Smooth muscle cell (in vitro differentiated cells): Measurements from ENCODE around the gene SMC3. TPM values are rescaled to one million over a fixed set of nuclear protein-coding genes. Genes with fewer than 3 reads are reported as not detected.

Experiments
- DNase-seq: peaks from one replicate; lab custom pipeline; 2025; ENCODE audit not compliant: unreplicated experiment; lab: John Stamatoyannopoulos, UW
- H2AFZ ChIP-seq: fragments of 200-600 bp; sonication (generic); 2 replicates; pipeline ENCODE4 v1.6.0; 2016; ENCODE audit warnings: antibody characterized with exemption, low read depth, mild to moderate bottlenecking
- H3F3A ChIP-seq: fragments of 200-600 bp; sonication (generic); 2 replicates; pipeline ENCODE4 v1.6.0; 2017; ENCODE audit warnings: antibody characterized with exemption, low read depth
- H3K27ac ChIP-seq: fragments of 200-600 bp; sonication (generic); 2 replicates; pipeline ENCODE4 v1.5.1; 2016; ENCODE audit warnings: low read depth, mild to moderate bottlenecking
- H3K27me3 ChIP-seq: fragments of 200-600 bp; sonication (generic); 2 replicates; pipeline ENCODE4 v1.6.1; 2016; ENCODE audit warnings: low read depth, mild to moderate bottlenecking
- H3K36me3 ChIP-seq: fragments of 200-600 bp; sonication (generic); 2 replicates; pipeline ENCODE4 v1.5.1; 2016; ENCODE audit warnings: low read depth
- H3K4me1 ChIP-seq: fragments of 200-600 bp; sonication (generic); 2 replicates; pipeline ENCODE4 v1.5.1; 2016; ENCODE audit warnings: low read depth
- H3K4me2 ChIP-seq: fragments of 200-600 bp; sonication (generic); 2 replicates; pipeline ENCODE4 v1.6.0; 2016; ENCODE audit warnings: mild to moderate bottlenecking
- H3K4me3 ChIP-seq: fragments of 200-600 bp; sonication (generic); 2 replicates; pipeline ENCODE4 v1.5.1; 2016; ENCODE audit warnings: mild to moderate bottlenecking
- H3K79me2 ChIP-seq: fragments of 200-600 bp; sonication (generic); 2 replicates; pipeline ENCODE4 v1.6.0; 2016; ENCODE audit warnings: low read depth, mild to moderate bottlenecking
- H3K9ac ChIP-seq: fragments of 200-600 bp; sonication (generic); 2 replicates; pipeline ENCODE4 v1.6.0; 2016; ENCODE audit warnings: low read depth
- H3K9me3 ChIP-seq: fragments of 200-600 bp; sonication (generic); replicated peaks from 2 replicates; pipeline ENCODE4 v1.5.1; 2016; ENCODE audit warnings: low read depth
- H4K20me1 ChIP-seq: fragments of 200-600 bp; sonication (generic); 2 replicates; pipeline ENCODE4 v1.6.0; 2016; ENCODE audit warnings: low read depth
- WGBS: methylation state at CpG from one replicate; pipeline ENCODE4 v1.1.7; 2016; ENCODE audit warnings: low lambda C conversion rate; 5-methylcytosine and 5-hydroxymethylcytosine counted together
- polyA plus RNA-seq: library from polyadenylated mRNA; unstranded; fragments of >200 nt; fragmentation: Nextera tagmentation; extraction: Ambion mirVana; gene quantifications from 2 replicates; pipeline ENCODE4 v1.2.1, GENCODE V29; 2016
- total RNA-seq: library from RNA; depleted of rRNA; stranded (reverse); fragments of >200 nt; gene quantifications from 2 replicates; pipeline ENCODE4 v1.2.3, GENCODE V29; 2014
- TF ChIP-seq, protein P1 (sequence below): fragments of 200-600 bp; sonication (generic); IDR thresholded peaks from 2 replicates; pipeline ENCODE4 v1.5.1; 2017; ENCODE audit warnings: borderline replicate concordance, mild to moderate bottlenecking, antibody characterized with exemption; ENCODE audit not compliant: insufficient read depth, poor library complexity, severe bottlenecking

Gene SMC3
- total and polyA plus RNA-seq, 2 experiments from 2014 or later = 24.4 to 31.0 TPM

DNA sequence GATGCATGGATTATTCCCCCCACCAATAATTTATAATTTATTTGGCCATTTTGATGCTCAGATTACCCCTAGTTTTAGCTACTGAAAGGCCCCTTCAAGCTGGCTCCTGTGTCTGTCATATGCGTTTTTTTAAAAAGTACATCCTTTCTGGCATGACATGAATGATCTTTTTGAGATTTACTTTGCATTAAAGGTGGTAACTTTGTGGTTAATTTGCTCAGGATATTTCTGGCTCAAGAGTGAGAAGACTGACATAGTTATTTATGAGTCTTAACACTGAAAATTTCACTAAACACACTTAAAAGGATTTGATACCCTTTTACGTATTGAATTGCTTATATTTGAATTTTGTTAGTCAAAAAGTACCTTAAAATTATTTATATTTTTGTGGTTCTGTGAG lies 5.4 kb downstream of the SMC3 start:
- H3K4me3 ChIP-seq = no peak overlapping the region
- no peaks in the 10 kb centered on the region for H3F3A ChIP-seq
- H3K4me2 ChIP-seq = no peak overlapping the region
- H3K27me3 ChIP-seq = no peaks in the 10 kb centered on the region
- H2AFZ ChIP-seq = no peak overlapping the region
- peaks cover 61% of the 10 kb centered on the region for H3K79me2 ChIP-seq
- TF ChIP-seq, protein P1, sequence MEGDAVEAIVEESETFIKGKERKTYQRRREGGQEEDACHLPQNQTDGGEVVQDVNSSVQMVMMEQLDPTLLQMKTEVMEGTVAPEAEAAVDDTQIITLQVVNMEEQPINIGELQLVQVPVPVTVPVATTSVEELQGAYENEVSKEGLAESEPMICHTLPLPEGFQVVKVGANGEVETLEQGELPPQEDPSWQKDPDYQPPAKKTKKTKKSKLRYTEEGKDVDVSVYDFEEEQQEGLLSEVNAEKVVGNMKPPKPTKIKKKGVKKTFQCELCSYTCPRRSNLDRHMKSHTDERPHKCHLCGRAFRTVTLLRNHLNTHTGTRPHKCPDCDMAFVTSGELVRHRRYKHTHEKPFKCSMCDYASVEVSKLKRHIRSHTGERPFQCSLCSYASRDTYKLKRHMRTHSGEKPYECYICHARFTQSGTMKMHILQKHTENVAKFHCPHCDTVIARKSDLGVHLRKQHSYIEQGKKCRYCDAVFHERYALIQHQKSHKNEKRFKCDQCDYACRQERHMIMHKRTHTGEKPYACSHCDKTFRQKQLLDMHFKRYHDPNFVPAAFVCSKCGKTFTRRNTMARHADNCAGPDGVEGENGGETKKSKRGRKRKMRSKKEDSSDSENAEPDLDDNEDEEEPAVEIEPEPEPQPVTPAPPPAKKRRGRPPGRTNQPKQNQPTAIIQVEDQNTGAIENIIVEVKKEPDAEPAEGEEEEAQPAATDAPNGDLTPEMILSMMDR = no peak
- H3K27ac ChIP-seq = no peak overlapping the region
- H3K4me1 ChIP-seq = peaks cover 15% of the 10 kb centered on the region
- DNase-seq = no peak
- 93% methylated on average over 2 of the region's 2 CpGs for WGBS
- H3K9ac ChIP-seq = no peak overlapping the region
- H3K36me3 ChIP-seq = peaks cover 3% of the 10 kb centered on the region
- H3K9me3 ChIP-seq = no peaks in the 10 kb centered on the region
- peaks cover 48% of the 10 kb centered on the region for H4K20me1 ChIP-seq

DNA sequence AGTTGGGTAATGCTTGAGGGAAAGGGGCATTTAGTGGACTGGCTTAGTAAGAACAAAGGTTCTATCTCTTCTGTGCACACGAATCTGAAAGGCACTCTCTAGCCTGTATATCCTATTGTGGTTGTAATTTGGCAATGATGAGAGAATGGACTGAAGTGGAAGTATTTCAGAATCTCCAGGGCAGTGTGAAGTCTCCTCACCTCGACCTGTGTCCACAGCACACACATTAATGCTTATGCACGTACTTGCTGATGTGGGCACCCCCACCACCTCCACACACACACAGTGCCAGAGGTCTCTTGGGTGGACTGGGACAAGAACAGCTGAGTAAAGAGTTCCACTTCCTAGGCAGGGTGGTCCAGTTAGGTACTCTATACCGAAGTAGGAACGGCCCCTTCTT lies 6.9 kb downstream of the SMC3 start:
- Histone ChIP-seq H3K79me2 (peaks cover 46% of the 10 kb centered on the region), H3K9me3 (no peaks in the 10 kb centered on the region), H3K36me3 (peaks cover 15% of the 10 kb centered on the region), H3K4me2 (no peak overlapping the region), H4K20me1 (peaks cover 40% of the 10 kb centered on the region), H3F3A (no peaks in the 10 kb centered on the region), H2AFZ (no peak overlapping the region), H3K9ac (no peak overlapping the region), H3K4me1 (peaks cover 5% of the 10 kb centered on the region), H3K27ac (no peak overlapping the region), H3K4me3 (no peak overlapping the region), H3K27me3 (no peaks in the 10 kb centered on the region)
- 95% methylated on average over 5 of the region's 5 CpGs for WGBS
- no peak for DNase-seq
- TF ChIP-seq, protein P1 = no peak

DNA sequence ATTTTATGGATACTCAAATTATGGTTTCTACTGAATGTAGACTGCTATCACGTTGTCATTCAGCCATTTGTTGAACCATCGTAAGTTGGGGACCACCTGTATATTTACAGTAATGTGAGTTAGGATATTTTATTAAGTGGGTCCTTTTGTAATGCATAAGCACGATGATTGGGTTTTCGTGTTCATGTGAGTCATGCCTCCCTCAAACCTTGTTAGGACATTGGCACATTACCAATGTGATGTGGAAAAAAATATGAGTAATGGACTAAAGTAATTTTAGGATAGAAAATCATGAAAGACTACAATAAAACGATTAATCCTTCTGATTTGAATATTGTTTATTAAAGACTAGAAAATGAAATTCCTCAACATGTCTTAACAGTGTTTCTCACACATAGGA lies 8.7 kb downstream of the SMC3 start:
- Histone ChIP-seq H3K4me3 (no peak overlapping the region), H3K79me2 (peaks cover 28% of the 10 kb centered on the region), H3K27me3 (no peaks in the 10 kb centered on the region), H3K27ac (no peak overlapping the region), H3K9me3 (no peaks in the 10 kb centered on the region), H3K4me2 (no peak overlapping the region), H4K20me1 (peaks cover 22% of the 10 kb centered on the region), H3K9ac (no peak overlapping the region), H2AFZ (no peak overlapping the region), H3K4me1 (no peaks in the 10 kb centered on the region), H3F3A (no peaks in the 10 kb centered on the region), H3K36me3 (peaks cover 21% of the 10 kb centered on the region)
- 93% methylated on average over 5 of the region's 5 CpGs for WGBS
- no peak for DNase-seq
- TF ChIP-seq, protein P1 = no peak

DNA sequence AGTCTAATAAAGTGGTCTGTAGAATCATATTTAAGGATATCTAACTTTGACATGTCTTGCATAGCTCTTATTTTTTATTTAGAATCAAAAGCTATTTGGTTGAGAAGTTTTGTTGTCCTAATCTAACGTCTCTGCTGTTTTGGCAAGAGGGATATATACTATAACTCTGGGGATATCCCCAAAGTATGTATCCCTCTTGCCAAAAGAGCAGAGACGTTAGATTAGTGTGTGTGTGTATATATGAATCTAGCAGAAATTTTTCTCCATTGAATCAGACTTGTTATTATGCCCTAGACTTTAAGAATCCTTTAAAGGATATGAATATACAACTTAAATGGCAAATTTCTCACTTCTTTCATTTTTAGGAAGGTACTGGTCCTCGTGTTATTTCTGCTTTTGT lies 9.6 kb downstream of the SMC3 start:
- Histone ChIP-seq H3K79me2 (peaks cover 19% of the 10 kb centered on the region), H3K27me3 (no peaks in the 10 kb centered on the region), H3K9ac (no peak overlapping the region), H3K4me1 (no peaks in the 10 kb centered on the region), H2AFZ (no peak overlapping the region), H3K4me3 (no peak overlapping the region), H3K4me2 (no peak overlapping the region), H3K9me3 (no peaks in the 10 kb centered on the region), H3K27ac (no peak overlapping the region), H4K20me1 (peaks cover 19% of the 10 kb centered on the region), H3K36me3 (peaks cover 29% of the 10 kb centered on the region), H3F3A (no peaks in the 10 kb centered on the region)
- WGBS = 92% methylated on average over 3 of the region's 3 CpGs
- DNase-seq = no peak
- TF ChIP-seq, protein P1 = no peak
